ENCODE results near the gene IKZF1. TPM values are rescaled to one million over a fixed set of nuclear protein-coding genes. Genes with fewer than 3 reads are reported as not detected.

Gene IKZF1
- total RNA-seq, 4 donors from 2014 or later = 0.22 to 3.6 (median 1.9) TPM

DNA sequence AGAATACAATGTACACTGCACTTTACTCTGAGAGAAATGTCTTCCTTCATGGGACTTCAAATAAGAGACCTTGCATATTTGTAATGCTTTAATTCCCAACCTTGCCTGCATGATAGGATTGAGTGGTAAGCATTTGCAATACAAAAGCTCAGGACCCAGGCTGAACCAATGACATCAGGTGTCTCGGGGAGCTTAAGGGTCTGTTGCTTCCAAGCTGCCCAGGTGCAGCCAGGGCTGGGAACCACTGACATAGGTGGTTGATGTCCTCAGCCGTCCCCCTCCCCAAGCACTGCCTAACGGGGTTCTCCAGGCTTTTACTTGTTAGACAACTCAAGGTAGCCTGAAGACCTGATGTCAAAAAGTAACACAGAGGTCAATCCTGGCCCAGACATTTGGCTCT is 116.5 kb downstream of the IKZF1 start:
- no peaks in the 10 kb centered on the region for H3K9me3 ChIP-seq
- DNase-seq (no peak), ATAC-seq (no peak)
- TF ChIP-seq POLR2A (IDR thresholded peaks at IDR 0.05) = no peak
- TF ChIP-seq, protein P1, sequence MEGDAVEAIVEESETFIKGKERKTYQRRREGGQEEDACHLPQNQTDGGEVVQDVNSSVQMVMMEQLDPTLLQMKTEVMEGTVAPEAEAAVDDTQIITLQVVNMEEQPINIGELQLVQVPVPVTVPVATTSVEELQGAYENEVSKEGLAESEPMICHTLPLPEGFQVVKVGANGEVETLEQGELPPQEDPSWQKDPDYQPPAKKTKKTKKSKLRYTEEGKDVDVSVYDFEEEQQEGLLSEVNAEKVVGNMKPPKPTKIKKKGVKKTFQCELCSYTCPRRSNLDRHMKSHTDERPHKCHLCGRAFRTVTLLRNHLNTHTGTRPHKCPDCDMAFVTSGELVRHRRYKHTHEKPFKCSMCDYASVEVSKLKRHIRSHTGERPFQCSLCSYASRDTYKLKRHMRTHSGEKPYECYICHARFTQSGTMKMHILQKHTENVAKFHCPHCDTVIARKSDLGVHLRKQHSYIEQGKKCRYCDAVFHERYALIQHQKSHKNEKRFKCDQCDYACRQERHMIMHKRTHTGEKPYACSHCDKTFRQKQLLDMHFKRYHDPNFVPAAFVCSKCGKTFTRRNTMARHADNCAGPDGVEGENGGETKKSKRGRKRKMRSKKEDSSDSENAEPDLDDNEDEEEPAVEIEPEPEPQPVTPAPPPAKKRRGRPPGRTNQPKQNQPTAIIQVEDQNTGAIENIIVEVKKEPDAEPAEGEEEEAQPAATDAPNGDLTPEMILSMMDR (IDR thresholded peaks at IDR 0.05 in 4 of 5, conservative IDR thresholded peaks at IDR 0.05 in 1 of 5) = no peak
- H3K27ac ChIP-seq = no peak overlapping the region
- no peaks in the 10 kb centered on the region for H3K36me3 ChIP-seq
- in situ Hi-C loops (cut with MboI; ENCODE audit: low sequenced_read_pairs in 4 of 4) (loop anchor here in 1 of 4 donors (25.0 kb wide), 1 partner anchor 209 kb away; no protein-coding TSS in a partner anchor), intact Hi-C loops (cut with DNase I; ENCODE audit: low total_unique reads) (no loop called here)
- H3K4me3 ChIP-seq = no peak overlapping the region
- H3K4me1 ChIP-seq = no peaks in the 10 kb centered on the region
- no peaks in the 10 kb centered on the region for H3K27me3 ChIP-seq

DNA sequence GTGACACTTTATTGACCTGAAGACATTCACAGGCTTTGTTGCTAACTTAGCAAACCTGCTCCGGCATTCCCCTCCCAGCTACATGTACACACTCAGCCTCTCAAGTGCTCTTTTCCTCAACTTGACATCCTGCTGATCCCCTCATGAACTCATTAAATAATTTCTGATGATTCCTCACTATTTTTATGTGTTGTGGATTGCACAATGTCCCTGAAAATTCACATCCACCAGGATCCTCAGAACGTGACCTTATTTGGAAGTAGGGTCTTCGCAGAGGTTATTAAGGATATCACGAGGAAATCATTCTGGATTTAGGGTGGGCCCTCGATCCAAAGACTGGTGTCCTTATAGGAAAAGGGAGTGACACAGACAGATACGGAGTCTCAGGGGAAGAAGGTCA is 118.3 kb downstream of the IKZF1 start:
- DNase-seq (no peak), ATAC-seq (no peak)
- Histone ChIP-seq H3K27ac (no peak overlapping the region), H3K36me3 (no peaks in the 10 kb centered on the region), H3K4me3 (no peak overlapping the region), H3K4me1 (no peaks in the 10 kb centered on the region), H3K9me3 (no peaks in the 10 kb centered on the region), H3K27me3 (no peaks in the 10 kb centered on the region)
- intact Hi-C loops (cut with DNase I; ENCODE audit: low total_unique reads) (no loop called here), in situ Hi-C loops (cut with MboI; ENCODE audit: low sequenced_read_pairs in 4 of 4) (loop anchor here in 1 of 4 donors (25.0 kb wide), 1 partner anchor 211 kb away; no protein-coding TSS in a partner anchor)
- TF ChIP-seq POLR2A (IDR thresholded peaks at IDR 0.05) = no peak
- TF ChIP-seq, protein P1 (IDR thresholded peaks at IDR 0.05 in 4 of 5, conservative IDR thresholded peaks at IDR 0.05 in 1 of 5) = no peak

DNA sequence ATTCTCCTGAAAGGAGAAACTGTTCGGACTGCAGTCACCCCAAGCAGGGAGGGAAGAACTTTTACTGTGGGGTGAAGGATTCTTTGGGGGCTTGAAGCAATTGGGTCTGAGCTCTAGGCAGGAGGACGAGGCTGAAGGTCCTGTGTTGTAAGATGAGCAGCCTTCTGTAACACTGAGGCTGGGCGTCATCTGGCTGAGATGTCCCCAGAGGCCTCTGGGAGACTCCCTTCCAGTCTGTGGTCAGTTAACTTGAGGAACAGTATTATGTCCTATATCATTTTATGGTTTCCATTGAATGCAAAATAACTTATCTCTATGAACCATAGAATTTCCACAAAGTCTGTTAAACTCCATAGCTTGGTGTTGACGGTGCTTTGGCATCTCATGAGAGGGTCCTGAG is 119.3 kb downstream of the IKZF1 start:
- in situ Hi-C loops (cut with MboI; ENCODE audit: low sequenced_read_pairs in 4 of 4) = loop anchor here in 1 of 4 donors (25.0 kb wide), 1 partner anchor 212 kb away; no protein-coding TSS in a partner anchor
- ATAC-seq (no peak), DNase-seq (no peak)
- Histone ChIP-seq H3K4me3 (no peak overlapping the region), H3K27ac (no peak overlapping the region), H3K27me3 (no peaks in the 10 kb centered on the region), H3K4me1 (no peaks in the 10 kb centered on the region), H3K9me3 (no peaks in the 10 kb centered on the region), H3K36me3 (no peaks in the 10 kb centered on the region)
- no peak for TF ChIP-seq POLR2A (IDR thresholded peaks at IDR 0.05)
- TF ChIP-seq, protein P1 (IDR thresholded peaks at IDR 0.05 in 4 of 5, conservative IDR thresholded peaks at IDR 0.05 in 1 of 5) = no peak
- intact Hi-C loops (cut with DNase I; ENCODE audit: low total_unique reads) = no loop called here

DNA sequence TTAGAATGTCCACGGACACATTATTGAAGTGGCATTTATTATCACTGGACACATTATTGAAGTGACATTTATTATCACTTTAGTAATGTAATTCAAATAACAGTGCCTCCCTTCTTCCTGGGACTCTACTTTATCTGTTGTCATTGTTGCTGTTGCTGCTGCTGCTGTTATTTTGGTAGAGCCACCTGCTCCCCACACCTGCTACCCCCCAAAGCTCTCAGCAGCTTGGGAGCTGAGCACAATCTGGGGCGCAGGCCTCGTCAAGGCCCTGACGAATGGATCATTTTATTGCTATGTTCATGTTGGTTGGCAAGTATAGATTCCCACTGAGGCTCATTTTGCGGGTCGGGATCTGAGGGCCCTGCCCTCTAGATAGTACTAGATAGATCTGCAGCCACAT is 120.8 kb downstream of the IKZF1 start:
- in situ Hi-C loops (cut with MboI; ENCODE audit: low sequenced_read_pairs in 4 of 4) = no loop called here
- ATAC-seq (no peak), DNase-seq (no peak)
- no peaks in the 10 kb centered on the region for H3K4me1 ChIP-seq
- TF ChIP-seq POLR2A (IDR thresholded peaks at IDR 0.05) = no peak
- TF ChIP-seq, protein P1 (IDR thresholded peaks at IDR 0.05 in 4 of 5, conservative IDR thresholded peaks at IDR 0.05 in 1 of 5) = no peak
- H3K4me3 ChIP-seq = no peak overlapping the region
- no peak overlapping the region for H3K27ac ChIP-seq
- H3K36me3 ChIP-seq = no peaks in the 10 kb centered on the region
- intact Hi-C loops (cut with DNase I; ENCODE audit: low total_unique reads) = no loop called here
- no peaks in the 10 kb centered on the region for H3K27me3 ChIP-seq
- no peaks in the 10 kb centered on the region for H3K9me3 ChIP-seq
